Endometrium (tissue), 2 donors: ENCODE results near the gene MAB21L4.

Experiments
- FAIRE-seq: peaks from 2 replicates; lab custom pipeline; 2012; peaks lifted over from hg19 to GRCh38; lab: Jason Lieb, UNC
- donor health status: control.
- donor health status: control.

Gene MAB21L4

DNA sequence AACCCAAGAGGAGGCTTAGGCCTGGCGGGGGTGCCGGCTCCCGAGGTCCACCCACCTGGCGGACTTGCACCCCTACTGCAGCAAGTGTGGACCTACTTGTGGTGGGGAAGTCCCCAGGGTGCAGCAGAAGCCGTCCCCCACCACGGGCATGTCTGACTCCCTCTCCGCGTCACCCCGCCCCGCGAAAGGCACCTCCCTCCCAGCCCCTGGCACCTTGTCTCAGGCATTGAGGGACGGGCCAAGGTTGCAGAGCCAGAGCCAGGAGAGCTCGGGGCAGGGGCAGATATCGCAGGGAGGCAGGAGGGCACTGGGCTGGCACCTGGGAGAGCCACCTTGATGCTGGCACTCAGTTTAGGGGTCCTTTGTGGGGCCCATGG is 29.2 kb upstream of the MAB21L4 start:
- no peak for FAIRE-seq

DNA sequence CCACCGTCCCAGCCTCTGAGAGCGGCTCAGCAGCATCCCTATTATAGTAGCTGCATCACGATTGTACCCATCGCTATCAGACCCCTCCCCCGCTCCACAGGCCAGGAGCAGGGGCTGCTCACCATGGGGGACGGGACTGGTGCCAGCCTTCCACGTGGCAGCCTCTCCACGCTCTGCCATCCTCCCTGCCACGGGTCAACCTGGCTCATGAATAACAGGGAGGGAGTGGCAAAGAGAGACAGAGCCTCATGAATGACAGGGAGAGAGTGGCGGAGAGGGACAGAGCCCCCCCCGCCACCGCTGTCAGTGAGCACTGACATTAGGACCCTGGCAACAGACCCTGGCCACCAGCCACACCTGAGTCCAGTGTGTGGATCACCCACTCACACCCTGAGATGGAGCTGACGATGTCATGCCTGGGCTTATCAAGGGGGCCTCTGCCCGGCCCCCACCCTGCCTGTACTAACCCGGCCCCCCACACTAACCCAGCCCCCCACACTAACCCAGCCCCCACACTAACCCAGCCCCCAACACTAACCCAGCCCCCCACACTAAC is 27.1 kb upstream of the MAB21L4 start:
- no peak for FAIRE-seq

- no peak for FAIRE-seq
Observed at GRCh38 chr2:240922245-240922981, 26.5 kb upstream of the MAB21L4 start.

- FAIRE-seq = no peak
Observed at GRCh38 chr2:240921995-240922244, 26.0 kb upstream of the MAB21L4 start.

- no peak for FAIRE-seq
Observed at GRCh38 chr2:240921311-240921994, 25.5 kb upstream of the MAB21L4 start.

GRCh38 chr2:240920783-240921231 is 24.9 kb upstream of the MAB21L4 start:
- FAIRE-seq = no peak

DNA sequence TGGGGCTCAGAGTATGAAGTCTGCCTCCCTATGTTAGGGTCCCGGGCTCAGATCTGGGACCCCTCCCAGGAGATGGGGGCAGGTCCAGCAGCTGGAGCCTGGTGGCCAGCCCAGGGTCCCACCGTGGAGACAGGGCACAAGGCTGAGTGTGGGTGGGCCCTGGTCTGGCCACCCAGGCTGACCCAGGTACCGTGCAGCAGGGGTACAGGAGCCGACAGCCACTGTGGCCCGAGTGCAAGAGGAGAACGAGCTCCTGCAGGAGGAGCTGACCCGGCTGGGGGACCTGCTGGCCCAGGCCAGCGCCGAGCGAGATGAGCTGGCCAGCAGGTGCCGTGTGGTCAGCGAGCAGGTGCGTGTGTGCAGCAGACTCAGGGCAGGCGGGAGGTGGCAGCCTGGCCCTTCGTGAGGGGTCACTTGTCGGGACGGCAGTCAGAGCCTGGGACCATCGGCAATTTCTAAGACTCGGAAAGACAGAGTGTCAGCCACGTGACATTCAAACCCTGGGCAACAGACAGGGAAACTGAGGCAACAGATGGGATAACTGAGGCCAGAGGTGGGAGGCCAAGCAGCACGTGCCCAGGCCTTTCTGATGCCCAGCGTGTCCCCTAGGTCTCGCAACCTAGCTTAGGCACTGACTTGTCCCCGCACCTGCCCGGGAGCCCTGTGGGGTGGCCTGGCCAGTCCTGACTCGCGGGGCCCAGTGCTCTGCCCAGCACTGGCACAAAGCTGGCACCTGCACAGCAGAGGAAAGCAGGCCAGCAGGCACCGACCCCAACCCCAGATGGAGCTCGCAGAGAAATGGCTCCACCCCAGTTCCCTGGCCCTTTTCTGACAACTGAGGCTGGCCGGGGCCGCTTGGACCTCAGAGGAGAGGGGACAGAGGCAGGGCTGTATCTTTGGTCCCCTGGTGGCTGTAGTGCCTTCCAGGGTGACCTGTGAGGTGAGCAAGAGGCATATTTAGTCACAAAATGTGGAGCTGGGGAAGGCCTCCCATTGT is 24.1 kb upstream of the MAB21L4 start:
- no peak for FAIRE-seq

DNA sequence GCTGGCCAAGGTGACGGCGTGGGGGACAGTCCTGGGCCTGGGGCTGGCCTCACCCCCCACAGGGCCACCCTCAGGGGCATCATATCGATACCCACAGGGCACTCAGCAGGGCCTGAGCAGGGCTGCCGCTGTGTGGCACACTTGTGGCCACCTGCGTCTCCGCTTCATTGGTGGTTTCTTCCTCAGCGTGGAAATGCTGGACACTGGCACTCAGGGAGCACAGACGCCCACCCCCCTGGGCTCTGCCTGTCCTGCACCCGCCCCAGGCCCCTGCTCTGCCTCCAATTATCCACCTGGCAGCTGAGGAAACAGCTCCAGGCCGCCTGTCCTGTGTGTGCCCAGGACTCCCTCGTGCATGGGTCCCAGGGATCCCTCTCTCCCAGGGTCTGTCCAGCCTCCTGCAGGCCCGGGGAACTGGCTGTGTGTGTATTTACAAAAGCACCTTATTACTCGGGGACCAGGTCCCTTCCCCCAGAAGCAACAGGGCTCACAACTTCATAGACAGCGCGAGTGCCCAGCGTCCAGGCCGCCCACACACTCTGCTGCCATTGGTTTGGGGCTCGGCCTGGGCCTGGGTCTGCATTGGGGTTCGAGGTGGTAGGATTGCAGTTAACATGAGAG is 23.3 kb upstream of the MAB21L4 start:
- FAIRE-seq = no peak

- no peak for FAIRE-seq
Observed at GRCh38 chr2:240918258-240919091, 22.5 kb upstream of the MAB21L4 start.

DNA sequence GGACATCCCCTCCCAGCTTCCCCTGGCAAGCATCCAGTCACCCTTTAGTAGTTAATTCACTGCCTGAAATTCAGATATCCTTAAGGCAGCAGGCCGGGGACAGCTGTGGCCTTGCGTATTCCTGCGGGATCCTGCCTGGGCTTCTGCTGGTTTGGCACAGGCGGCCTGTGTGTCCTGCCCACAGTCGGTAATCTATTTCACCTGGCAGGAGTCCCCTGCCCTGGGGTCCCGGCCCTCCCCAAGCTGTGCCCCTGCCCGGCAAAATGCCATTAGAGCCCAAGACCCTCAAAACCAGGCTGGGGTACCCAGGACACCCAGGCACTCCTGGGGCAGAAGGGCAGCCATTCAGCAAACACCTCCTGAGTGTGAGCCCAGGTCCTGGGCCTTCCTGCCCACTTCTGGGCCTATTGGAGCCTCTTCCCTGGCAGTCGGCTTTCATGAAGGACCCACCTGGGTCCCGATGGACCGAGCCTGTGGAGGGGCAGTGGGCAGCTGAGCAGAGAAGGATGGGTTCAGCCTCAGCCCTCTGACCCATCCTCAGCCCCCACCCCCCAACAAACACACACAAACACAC is 21.8 kb upstream of the MAB21L4 start:
- no peak for FAIRE-seq

GRCh38 chr2:240917009-240917683 is 21.2 kb upstream of the MAB21L4 start:
- FAIRE-seq = no peak

DNA sequence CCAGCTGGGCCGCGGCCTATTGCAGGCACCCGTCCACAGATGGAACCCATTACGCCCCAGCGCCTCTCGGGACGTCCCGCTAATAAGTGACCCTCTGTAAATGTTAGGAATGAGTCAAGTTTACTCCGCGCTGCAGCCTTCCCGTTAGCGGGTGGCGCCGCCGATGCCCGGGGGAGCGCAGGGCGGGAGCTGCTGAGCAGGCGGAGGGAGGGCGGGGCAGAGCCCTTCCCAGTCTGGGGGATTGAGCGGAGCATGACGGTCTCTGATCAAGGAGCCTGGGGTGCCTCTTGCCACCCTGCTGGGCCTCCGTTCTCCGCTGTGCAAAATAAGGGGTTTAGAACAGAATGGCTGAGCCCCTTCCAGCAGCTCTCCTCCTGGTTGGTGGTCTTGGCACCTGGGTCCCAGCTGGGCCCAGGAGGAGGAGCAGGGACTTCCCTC is 20.6 kb upstream of the MAB21L4 start:
- no peak for FAIRE-seq

DNA sequence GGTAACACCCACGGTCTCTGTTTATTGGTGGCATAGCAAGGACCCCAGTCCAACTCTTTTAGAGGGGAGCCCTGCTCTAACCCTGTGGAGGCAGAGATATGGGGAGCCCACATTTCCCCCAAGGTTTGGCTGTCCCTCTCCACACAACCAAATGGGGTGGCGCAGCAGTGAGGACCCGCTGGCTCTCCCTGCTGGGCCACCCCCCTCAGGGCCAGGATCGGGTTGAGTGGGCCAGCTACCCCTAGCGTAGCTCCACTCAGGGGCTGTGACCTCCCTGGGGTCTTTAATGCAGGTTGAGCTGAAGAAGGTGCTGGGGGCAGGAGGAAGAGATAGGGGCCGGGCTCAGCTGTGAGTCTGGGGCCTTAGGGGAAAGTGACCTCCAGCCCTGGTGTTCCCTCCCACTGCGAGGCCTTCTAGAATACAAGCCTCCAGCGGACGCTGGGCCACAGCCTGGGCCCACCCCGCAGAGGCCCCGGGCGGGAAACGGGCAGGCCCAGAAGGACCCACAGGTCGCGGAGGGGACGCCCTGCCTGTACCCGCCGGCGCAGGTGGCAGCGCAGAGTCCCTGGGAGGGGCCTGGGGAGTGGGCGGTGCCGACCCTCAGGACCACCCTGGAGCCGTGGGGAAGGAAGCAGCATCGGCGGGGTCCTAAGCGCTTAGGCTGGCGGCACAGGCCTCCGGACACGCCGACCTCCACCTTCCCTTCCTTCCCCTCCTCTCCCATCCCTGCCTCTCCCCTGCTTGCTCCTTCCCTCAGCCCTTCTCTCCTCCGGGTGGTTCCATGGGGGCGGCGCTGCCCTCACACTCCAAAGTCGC is 19.8 kb upstream of the MAB21L4 start:
- FAIRE-seq = no peak

GRCh38 chr2:240914645-240915525 is 18.9 kb upstream of the MAB21L4 start:
- FAIRE-seq = no peak

GRCh38 chr2:240913810-240914644 is 18.1 kb upstream of the MAB21L4 start:
- FAIRE-seq = no peak

DNA sequence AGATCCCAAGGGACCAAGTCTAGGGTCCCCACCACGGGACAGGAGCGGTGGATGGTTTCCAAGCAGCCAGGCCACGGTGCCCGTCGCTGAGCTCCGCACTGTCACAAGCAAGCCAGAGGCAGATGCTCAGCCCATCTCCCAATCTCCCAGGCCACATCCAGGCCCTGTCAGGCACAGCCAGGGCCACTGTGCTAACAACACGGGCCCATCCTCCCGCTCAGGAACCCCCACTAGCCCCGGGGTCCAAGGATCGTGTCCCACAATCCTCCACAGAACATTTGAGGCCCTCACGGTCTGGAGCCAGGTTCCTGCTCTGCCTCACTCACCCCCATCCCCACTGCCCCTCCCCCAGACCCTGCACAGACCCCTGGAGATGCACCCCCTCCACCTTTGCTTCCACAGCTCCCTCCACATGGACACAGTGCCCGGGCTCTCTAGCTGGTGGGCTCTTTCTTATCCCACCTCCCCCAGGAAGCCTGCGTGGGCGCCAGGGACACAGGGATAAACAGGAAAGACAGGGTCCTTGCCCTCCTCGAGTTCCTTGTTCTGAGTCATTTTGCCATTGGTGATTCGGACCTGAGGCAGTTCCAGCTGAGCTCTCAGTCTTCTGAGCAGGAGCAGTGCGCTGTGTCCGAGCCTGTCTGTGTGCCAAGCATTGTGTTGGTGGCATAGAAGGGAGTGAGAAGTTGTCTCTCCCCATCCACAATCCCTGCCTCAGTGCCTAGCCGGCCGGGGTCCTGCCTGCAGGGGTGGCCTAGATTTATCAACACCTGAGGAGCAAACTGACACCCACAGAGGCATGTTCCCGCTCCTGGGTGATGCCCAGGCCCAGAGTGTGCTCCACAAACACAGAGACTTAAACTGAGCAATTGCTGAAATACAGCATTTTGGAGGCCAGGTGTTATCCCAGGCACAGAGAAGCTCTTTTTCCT is 17.2 kb upstream of the MAB21L4 start:
- FAIRE-seq = no peak
